WI38 (cell line): ENCODE measurements around the gene TRIM40.
A peak's percentile ranks its signal among the peaks of the same experiment; 100 is the strongest.

Source experiments
- H3K4me3 ChIP-seq: 2 replicates; pipeline ENCODE4 v1.5.1; 2011; ENCODE audit warnings: low read depth, mild to moderate bottlenecking, control low read depth, low read length
- CTCF ChIP-seq: IDR thresholded peaks from 2 replicates; pipeline ENCODE4 v1.5.1; 2012; ENCODE audit warnings: low read depth, mild to moderate bottlenecking, control low read depth, low read length

TRIM40 gene

GRCh38 chr6:30169658-30170614 lies 34.0 kb downstream of the TRIM40 start:
- H3K4me3 ChIP-seq: no peak overlapping the region
- peak; percentile 80 for TF ChIP-seq CTCF

GRCh38 chr6:30171677-30172471 lies 35.9 kb downstream of the TRIM40 start:
- TF ChIP-seq CTCF: no peak
- H3K4me3 ChIP-seq: no peak overlapping the region

- TF ChIP-seq CTCF: no peak
- no peak overlapping the region for H3K4me3 ChIP-seq
Observed at GRCh38 chr6:30172681-30173080, 36.7 kb downstream of the TRIM40 start.

GRCh38 chr6:30175765-30176164 lies 39.8 kb downstream of the TRIM40 start:
- no peak for TF ChIP-seq CTCF
- no peak overlapping the region for H3K4me3 ChIP-seq

GRCh38 chr6:30178837-30179236 lies 42.9 kb downstream of the TRIM40 start:
- no peak for TF ChIP-seq CTCF
- no peak overlapping the region for H3K4me3 ChIP-seq

GRCh38 chr6:30180145-30180544 lies 44.2 kb downstream of the TRIM40 start:
- TF ChIP-seq CTCF: no peak

More at GRCh38 chr6:30180145-30180544, 44.2 kb downstream of the TRIM40 start:
- no peak overlapping the region for H3K4me3 ChIP-seq
